Measurements from ENCODE around the gene TRIOBP. TPM values are rescaled to one million over a fixed set of nuclear protein-coding genes. Genes with fewer than 3 reads are reported as not detected.
"Not testable (repeated sequence)": the region's sequence is repeated elsewhere in the genome, so short reads cannot be mapped to it uniquely, and the experiment has no call there.

TRIOBP gene, protein sequence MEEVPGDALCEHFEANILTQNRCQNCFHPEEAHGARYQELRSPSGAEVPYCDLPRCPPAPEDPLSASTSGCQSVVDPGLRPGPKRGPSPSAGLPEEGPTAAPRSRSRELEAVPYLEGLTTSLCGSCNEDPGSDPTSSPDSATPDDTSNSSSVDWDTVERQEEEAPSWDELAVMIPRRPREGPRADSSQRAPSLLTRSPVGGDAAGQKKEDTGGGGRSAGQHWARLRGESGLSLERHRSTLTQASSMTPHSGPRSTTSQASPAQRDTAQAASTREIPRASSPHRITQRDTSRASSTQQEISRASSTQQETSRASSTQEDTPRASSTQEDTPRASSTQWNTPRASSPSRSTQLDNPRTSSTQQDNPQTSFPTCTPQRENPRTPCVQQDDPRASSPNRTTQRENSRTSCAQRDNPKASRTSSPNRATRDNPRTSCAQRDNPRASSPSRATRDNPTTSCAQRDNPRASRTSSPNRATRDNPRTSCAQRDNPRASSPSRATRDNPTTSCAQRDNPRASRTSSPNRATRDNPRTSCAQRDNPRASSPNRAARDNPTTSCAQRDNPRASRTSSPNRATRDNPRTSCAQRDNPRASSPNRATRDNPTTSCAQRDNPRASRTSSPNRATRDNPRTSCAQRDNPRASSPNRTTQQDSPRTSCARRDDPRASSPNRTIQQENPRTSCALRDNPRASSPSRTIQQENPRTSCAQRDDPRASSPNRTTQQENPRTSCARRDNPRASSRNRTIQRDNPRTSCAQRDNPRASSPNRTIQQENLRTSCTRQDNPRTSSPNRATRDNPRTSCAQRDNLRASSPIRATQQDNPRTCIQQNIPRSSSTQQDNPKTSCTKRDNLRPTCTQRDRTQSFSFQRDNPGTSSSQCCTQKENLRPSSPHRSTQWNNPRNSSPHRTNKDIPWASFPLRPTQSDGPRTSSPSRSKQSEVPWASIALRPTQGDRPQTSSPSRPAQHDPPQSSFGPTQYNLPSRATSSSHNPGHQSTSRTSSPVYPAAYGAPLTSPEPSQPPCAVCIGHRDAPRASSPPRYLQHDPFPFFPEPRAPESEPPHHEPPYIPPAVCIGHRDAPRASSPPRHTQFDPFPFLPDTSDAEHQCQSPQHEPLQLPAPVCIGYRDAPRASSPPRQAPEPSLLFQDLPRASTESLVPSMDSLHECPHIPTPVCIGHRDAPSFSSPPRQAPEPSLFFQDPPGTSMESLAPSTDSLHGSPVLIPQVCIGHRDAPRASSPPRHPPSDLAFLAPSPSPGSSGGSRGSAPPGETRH (N-terminal part only)
- polyA plus RNA-seq (2012; ENCODE audit: insufficient read depth, insufficient read length), result 40.4 TPM

DNA sequence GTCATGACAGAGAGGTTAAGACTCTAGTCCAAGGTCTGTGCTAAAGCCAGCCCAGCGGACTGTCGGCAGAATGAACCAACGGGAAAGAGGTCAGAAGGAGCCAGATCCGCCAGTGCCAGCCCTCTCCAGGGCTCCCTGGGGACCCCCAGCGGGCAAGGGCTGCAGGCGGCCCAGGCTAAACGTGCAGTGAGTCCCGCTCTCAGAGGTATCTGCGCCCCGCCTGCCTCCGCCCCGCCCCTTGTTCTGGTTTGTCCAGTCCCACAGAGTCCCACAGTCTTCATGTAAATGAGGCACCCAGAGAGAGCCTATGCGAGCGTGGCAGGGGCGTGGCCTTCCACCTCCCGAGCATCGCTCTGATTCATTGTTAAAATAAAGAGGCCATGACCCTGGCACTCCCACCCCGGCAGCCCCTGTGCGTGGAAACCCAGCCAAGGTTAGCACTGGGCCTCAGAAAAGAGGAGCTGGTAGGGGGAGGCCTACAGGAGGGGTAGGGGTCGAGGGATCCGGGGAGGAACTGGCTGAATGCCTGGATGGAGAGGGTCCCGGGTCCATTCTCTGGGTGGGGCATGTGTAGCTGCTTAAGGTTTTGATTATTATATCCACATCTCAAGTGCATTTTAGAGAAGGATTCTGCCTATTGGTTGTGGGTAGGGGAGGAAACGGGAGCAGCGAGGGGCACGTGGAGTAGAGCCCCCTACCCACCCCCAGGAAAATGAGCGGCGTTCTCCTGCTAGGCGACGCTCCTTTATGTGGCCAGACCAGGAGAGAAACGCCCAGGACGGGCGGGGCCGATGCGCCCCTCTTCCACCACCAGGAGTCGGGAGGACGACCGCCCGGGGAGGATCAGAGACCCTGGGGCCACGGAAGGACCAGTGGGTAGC lies at the start of gene TRIOBP:
Gene TRIOBP (plus strand): TSS at position 392 of the 881 bp plus-strand sequence. CDS start 4,318 bp downstream, outside the sequence.
- peak within 1 kb of the TSS; percentile 7; the same call in 1 of the 2 replicates for H3K4me3 ChIP-seq (ENCODE audit: low read length)
- peak; percentile 78 for DNase-seq (ENCODE audit: low read depth, low spot score)

DNA sequence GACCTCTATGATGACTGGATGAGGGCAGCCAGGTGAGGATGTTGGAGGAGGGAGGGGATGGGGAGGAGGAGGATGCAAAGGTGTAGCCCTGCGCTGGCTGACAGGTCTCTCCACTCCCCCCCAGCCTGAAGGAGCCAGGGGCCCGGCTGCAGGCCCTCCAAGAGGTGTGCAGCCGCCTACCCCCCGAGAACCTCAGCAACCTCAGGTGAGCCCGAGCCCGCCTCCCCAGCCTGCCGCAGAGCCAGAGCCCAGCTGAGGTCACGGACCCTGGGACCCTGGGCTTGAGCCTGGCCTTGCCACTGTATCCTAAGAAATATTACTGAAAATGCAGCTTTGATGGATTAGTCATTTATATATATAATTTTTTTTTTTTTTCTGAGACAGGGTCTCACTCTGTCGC lies 49.5 kb upstream of the TRIOBP start:
- no peak overlapping the region for H3K4me3 ChIP-seq (ENCODE audit: low read length)
- DNase-seq (ENCODE audit: low read depth, low spot score), result no peak

DNA sequence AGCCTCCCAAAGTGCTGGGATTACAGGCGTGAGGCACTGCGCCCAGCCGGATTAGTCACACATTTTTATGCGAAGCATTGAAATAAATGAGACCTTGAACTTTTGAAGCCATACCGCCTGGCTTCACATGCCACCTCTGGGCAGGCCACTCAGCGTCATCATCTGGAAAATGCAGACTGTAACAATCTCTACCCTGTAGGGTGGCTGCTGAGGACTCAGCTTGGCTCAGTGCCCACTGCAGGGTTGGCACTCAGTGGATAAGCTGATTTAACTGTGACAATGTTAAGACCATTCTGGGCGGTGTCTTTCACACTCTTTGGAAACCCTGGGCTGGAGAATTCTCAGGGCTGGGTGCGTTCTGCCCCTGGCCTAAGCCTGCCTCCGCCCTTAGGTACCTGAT lies 48.9 kb upstream of the TRIOBP start:
- no peak for DNase-seq (ENCODE audit: low read depth, low spot score)
- no peak overlapping the region for H3K4me3 ChIP-seq (ENCODE audit: low read length)

DNA sequence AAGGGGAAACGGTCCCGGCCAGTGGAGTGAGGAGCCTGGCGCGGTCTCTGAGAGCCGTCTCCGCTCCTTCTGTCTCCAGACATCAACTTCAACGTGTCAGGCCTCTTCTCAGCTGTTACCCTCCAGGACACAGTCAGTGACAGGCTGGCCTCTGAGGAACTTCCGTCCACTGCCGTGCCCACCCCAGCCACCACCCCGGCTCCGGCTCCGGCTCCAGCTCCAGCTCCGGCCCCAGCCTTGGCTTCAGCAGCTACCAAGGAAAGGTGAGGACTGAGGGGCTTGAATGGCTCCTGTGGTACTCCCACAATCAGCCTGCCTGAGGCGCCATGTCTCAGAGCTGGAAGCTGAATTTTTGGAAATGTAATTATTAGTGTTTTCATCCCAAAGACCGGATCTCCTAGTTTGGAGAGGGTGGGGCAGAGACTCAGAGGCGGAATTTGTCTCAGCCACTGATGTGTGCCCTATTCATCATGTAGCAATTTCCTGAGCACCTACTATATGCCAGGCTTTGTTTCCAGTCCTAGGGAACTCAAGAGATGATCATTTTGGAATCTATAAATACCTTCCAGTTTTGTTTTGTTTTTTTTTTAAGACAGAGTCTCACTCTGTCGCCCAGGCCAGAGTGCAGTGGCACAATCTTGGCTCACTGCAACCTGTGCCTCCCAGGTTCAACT lies 46.2 kb upstream of the TRIOBP start:
- no peak for DNase-seq (ENCODE audit: low read depth, low spot score)
- H3K4me3 ChIP-seq (ENCODE audit: low read length), result no peak overlapping the region

DNA sequence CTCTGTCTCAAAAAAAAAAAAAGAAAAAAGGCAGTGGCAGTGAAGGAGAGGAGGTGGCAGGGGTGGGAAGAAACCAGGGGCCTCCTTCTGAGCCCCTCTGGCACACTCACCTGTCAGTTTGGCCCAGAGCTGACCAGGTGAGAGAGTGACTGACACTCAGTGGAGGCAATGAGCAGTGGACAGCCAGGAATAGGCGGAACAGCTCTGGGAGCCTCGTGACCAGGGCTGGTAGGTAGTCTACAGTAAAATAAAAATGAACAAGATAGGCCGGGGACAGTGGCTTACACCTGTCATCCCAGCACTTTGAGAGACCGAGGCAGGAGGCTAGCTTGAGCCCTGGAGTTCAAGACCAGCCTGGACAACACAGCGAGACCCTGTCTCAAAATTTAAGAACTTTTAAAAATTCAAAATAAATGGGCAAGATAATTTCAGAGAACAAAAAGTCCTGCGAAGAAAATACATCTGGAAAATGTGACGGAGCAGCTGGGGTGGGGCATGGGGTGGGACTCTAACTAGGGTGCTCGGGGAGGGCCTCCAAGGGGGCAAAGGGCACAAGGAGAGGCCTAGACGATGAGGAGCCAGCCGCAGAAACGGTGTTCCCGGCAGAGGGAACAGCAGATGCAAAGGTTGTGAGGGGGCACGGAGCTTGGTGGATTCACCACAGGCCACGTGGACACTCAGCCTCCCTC lies 42.1 kb upstream of the TRIOBP start:
- no peak for DNase-seq (ENCODE audit: low read depth, low spot score)
- no peak overlapping the region for H3K4me3 ChIP-seq (ENCODE audit: low read length)

DNA sequence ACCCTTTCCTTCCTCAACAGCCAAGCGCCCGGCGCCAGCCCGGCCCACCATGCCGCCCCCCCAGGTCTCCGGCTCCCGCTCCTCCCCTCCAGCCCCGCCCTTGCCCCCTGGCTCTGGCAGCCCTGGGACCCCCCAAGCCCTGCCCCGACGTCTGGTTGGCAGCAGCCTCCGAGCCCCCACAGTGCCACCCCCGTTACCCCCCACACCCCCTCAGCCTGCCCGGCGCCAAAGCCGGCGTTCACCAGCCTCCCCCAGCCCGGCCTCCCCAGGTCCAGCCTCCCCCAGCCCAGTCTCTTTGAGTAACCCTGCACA lies 41.6 kb upstream of the TRIOBP start:
- DNase-seq (ENCODE audit: low read depth, low spot score), result no peak
- H3K4me3 ChIP-seq (ENCODE audit: low read length), result no peak overlapping the region

DNA sequence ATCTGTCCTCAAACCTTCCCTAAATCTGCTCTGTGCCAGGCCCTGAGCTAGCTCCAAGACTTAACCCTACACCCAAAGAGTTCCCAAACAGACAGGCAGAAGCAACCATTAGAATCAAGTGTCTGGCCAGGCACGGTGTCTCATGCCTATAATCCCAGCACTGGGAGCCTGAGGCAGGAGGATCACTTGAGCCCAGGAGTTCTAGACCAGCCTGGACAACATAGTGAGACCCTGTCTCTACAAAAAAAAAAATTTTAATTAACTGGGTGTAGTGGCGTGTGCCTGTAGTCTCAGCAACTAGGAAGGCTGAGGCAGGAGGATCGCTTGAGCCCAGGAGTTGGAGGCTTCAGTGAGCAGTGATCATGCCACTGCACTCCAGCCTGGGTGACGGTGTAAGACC lies 40.3 kb upstream of the TRIOBP start:
- H3K4me3 ChIP-seq (ENCODE audit: low read length); DNase-seq (ENCODE audit: low read depth, low spot score): not testable (repeated sequence)

DNA sequence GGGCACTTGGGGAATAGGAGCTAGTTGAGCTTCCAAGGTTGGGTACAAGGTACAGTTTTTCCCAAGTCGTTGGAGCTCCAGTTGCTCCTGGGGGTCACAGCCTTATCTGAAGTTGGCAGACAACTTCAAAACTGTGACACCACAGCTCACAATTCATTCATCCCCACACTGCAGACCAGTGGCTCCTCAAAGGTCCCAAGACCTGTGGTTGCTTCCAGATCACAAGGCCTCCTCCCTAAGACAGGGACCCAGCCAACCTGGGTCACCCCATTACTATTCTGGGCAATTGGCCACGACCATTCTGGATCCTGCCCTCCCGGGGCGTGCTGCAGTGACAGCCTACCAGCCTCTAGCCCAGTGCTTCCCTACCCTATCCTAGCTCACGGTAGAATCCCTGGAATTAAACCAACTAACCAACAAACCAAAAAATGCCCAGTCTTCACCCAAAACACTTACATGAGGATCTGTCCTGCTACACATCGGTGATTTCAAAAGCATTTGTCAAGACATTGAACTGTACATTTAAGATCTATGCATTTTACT lies 39.2 kb upstream of the TRIOBP start:
- DNase-seq (ENCODE audit: low read depth, low spot score), result no peak
- peak overlapping the region; percentile 56 for H3K4me3 ChIP-seq (ENCODE audit: low read length)

DNA sequence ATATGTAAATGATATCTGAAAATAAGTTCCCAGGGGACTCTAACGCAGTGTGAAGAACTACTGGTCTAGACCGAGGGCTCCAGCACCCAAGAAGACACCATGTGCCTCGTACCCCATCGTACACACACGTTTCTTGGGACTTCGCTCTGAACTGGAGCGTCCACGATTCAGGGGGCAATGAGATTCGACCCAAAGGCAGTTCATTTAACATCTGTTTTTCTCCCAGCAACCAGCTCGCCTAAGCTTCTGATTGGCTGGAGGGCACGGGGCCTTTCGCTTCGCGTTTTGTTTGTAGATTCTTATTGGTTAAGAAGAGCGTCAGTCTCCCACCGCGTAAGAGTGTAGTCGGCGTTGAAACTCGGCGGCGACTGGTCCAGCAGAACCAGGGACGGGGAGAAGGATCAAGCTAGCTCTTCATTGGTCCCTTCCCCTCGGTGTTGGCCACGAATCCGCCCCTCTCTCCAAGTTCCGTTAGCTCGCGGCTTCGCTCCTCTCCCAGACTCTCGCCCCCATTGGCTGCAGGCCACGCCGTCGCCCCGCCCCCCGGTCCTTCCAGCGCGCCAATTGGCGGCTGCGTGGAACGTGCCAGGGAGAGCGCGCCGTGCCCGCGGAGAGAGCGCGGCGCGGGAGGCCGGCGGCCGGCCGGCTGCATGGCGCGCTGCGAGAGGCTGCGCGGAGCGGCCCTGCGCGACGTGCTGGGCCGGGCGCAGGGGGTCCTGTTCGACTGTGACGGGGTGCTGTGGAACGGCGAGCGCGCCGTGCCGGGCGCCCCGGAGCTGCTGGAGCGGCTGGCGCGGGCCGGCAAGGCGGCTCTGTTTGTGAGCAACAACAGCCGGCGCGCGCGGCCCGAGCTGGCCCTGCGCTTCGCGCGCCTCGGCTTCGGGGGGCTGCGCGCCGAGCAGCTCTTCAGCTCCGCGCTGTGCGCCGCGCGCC lies 38.4 kb upstream of the TRIOBP start, which contains the start of gene PDXP:
Gene PDXP (plus strand): TSS at position 591 of the 933 bp plus-strand sequence. CDS start 60 bp downstream, at position 651.
- H3K4me3 ChIP-seq (ENCODE audit: low read length), result peak within 1 kb of the TSS; percentile 86

DNA sequence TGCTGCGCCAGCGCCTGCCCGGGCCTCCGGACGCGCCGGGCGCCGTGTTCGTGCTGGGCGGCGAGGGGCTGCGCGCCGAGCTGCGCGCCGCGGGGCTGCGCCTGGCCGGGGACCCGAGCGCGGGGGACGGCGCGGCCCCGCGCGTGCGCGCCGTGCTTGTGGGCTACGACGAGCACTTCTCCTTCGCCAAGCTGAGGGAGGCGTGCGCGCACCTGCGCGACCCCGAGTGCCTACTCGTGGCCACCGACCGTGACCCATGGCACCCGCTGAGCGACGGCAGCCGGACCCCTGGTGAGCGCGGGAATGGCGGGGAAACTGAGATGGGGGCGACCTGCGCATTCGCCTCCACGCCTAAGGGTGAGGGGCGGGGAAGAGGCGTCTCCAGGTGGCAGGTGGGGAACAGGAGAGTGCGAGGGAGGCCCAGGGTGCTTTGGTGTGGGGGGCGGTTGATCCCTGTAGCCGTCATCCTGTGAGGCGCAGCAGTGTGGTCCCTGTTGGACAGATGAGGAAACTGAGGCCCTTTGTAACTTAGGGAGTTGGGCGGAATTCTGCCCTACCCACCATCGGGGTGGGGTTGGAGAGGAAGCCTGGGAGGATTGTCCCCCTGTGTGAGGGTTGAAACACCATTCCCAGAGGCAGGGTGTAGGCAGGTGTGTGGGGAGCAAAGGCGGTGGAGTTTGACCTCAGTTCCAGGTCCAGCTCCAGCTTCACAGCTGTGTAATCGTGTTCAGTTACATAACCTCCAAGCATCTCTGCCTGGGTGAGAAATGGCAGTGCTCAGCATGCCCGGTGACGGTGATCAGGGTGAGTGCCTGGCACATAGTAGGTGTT lies 37.6 kb upstream of the TRIOBP start:
- H3K4me3 ChIP-seq (ENCODE audit: low read length), result peak overlapping the region; percentile 86
- DNase-seq (ENCODE audit: low read depth, low spot score), result no peak

More for the DNA sequence above, 38.4 kb upstream of the TRIOBP start, which contains the start of gene PDXP:
- DNase-seq (ENCODE audit: low read depth, low spot score), result peak; percentile 100

DNA sequence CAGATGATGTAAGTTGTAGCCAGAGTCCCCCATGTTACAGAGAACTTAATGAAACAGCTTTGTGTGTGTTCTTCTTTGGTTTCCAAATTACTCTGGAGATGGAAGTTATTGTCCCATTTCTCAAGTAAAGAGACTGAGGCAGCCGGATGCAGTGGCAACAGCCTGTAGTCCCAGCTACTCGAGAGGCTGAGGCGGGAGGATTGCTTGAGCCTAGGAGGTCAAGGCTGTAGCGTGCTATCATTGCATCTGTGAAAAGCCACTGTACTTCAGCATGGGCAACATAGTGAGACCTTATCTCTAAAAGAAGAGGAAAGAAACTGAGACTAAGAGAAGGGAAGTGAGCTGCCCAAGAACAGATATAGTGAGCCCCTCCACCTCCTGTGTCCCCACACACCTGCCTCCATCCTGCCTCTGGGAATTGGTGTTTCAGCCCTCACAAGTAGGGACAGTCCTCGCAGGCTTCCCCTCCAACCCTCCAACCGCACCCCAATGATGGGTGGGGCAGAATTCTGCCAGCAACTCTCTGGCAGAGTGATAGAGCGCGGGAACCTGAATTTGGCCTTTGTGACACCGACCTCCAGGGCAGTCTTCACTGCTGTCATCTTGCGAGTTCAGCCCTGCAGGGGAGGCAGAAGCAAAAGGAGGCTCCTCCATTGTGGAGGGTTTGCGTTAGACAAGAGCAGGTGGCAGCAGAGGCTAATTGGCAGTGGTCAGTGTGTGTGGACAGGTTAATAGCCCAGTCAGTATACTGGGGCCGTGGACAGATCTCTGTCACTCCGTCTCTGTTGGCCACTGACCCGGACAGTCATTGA lies 36.7 kb upstream of the TRIOBP start:
- no peak for DNase-seq (ENCODE audit: low read depth, low spot score)
- H3K4me3 ChIP-seq (ENCODE audit: low read length), result peak overlapping the region; percentile 86

DNA sequence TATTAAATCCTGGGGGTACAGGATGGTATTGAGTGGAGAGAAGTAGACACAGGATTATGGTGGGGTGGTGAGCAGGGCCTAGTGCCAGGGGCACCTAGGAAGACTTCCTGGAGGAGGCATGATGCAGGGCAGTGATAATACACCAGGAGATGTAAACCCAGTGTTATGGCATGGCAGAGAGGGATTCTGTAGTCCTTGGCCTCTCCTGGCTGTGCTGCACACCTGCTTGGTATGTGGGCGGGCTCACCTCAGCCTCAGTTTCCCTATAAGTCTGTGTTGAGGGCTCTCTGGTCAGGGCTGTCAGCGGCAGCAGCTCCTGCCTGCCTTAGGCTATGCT lies 36.2 kb upstream of the TRIOBP start:
- DNase-seq (ENCODE audit: low read depth, low spot score), result no peak
- no peak overlapping the region for H3K4me3 ChIP-seq (ENCODE audit: low read length)

DNA sequence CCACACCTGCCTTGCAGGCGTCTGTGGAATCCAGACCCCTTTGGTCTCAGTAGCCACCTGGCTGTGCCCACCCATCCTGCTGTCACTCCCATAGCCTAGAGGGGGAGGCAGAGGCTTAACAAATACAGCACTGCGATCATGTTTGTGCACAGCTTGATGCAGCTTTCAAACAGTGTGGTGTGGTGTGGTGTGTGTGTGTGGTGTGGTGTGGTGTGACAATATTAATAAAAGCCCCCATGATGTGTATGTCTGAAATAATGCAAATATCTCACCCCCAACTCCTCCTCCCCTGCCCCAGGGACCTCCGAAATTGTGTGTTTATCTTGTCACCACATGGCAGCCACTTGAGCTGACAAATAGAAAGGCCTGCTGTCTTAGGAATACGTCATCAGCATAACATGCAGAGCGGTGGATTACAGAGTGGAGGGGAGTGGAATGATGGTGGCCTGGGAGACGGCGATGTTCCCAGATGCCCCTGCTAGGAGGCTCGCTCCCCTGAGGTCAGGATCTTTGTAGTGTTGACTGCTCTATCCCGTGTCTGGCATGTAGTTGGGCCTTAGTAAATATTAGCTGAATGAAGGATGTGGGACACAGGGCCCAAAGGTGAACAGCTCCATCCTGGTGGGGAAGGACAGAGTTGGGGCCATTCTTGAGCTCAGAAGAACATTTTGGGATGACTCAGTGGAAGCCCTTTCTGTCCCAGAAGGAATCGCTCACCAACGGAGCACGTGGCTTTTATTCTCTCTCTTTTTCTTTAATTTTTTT lies 35.5 kb upstream of the TRIOBP start:
- H3K4me3 ChIP-seq (ENCODE audit: low read length), result no peak overlapping the region
- no peak for DNase-seq (ENCODE audit: low read depth, low spot score)

DNA sequence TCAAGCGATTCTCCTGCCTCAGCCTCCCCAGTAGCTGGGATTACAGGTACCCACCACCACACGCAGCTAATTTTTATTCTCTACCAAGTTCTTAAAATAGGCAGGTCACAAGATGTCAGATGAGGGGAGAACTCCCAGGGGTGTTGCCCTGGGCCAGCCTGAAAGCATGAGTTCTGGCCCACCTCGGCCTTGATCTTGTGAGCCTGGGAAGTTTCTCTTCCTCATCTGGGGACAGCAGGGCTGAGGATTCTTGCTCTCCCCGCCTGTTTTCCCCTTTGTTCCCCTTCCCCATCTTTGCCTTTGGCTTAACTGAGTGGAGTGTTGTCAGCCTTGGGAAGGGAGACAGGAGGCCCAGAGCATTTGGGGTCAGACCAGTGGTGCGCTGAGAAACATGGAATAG lies 34.8 kb upstream of the TRIOBP start:
- no peak overlapping the region for H3K4me3 ChIP-seq (ENCODE audit: low read length)
- no peak for DNase-seq (ENCODE audit: low read depth, low spot score)
